ENCODE results near the gene PLD6. TPM values are rescaled to one million over a fixed set of nuclear protein-coding genes. Genes with fewer than 3 reads are reported as not detected.

The PLD6 gene
- total RNA-seq, 1 donor from 2014 or later: 7.6 TPM

DNA sequence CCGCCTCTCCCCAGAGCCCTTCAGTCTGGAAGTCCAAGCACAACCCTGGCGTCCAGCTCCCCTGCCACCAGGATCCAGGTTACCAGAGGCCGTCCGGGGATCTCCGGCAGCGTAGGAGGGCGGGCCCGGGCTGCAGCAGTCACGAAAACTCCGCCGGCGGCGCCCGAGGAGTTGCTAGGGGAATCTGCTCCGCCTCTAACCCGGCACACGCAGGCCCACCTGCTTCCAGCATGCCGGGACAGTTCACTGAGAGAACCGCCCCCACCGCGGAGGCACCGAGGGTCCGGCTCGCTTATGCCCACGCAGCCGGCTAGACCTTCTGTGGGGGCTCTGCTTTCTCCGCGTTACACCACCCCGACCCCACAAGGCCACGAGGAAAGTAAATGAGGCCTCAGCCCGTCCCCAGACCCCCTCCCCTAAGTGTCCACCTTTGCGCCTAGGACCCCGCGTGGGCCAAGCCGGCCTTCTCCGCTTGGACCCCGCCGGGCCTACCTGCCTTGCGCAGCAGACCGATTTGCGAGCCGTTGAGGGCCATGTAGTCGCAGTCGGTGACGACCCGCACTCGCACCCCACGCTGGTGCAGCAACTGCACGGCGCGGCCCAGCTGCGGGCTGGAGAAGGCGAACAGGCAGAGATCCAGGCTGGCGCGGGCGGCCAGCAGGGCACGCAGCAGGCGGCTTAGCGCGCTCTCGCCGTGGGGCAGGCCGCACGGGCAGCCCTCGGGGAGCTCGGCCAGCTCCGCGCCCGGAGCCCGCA lies 587 bp downstream of the PLD6 start:
- ChIA-PET POLR2A (interaction anchor here (1.3 kb wide), 1 partner anchor 13 kb away, joined by 4 read pairs; no protein-coding TSS in a partner anchor), CTCF (no interaction called here)
- no peaks in the 10 kb centered on the region for H3K9me3 Mint-ChIP-seq
- H3K4me3 Mint-ChIP-seq: peak overlapping the region; percentile 87
- ATAC-seq (ENCODE audit: low read depth) (peak; percentile 38), DNase-seq (peak; percentile 42)
- H3K4me1 Mint-ChIP-seq: peaks cover 23% of the 10 kb centered on the region
- H3K27me3 Mint-ChIP-seq: no peaks in the 10 kb centered on the region
- TF ChIP-seq, protein P1, sequence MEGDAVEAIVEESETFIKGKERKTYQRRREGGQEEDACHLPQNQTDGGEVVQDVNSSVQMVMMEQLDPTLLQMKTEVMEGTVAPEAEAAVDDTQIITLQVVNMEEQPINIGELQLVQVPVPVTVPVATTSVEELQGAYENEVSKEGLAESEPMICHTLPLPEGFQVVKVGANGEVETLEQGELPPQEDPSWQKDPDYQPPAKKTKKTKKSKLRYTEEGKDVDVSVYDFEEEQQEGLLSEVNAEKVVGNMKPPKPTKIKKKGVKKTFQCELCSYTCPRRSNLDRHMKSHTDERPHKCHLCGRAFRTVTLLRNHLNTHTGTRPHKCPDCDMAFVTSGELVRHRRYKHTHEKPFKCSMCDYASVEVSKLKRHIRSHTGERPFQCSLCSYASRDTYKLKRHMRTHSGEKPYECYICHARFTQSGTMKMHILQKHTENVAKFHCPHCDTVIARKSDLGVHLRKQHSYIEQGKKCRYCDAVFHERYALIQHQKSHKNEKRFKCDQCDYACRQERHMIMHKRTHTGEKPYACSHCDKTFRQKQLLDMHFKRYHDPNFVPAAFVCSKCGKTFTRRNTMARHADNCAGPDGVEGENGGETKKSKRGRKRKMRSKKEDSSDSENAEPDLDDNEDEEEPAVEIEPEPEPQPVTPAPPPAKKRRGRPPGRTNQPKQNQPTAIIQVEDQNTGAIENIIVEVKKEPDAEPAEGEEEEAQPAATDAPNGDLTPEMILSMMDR (IDR thresholded peaks at IDR 0.05): no peak
- H3K27ac Mint-ChIP-seq: peak overlapping the region; percentile 83
- intact Hi-C loops (cut with micrococcal nuclease): loop anchor here (1.0 kb wide), 3 partner anchors 32 to 203 kb away; partner anchors contain the start of genes COPS3 and FLCN
- peaks cover 11% of the 10 kb centered on the region for H3K36me3 Mint-ChIP-seq (ENCODE audit: low read depth)

DNA sequence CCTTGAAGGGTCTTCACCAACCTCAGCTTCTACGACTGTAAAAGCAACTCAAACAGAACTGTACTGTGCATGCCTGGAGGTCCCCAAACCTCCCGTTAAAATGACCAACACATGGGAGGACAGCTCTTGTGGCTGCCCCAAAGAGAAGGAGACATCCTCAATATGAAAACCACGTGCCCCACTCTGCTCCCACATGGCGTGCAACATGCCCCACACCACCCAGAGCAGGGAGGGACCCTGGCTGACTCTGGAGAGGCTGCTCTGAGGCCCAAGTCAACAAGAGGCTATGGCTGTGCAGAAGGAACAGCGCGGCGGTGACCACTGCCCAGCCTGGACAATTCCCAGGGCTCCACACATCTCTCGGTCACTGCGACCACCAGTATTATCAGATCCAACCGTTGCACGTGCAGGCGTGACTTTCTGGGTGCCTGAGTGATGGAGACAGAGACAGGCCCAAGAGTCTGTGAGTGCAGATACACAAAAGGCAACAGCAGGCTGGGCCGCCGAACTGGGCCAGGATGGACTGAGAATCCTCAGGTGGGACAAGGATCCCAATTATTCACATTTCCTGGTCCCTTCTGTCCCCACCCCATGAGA lies 1.4 kb downstream of the PLD6 start:
- DNase-seq (no peak), ATAC-seq (ENCODE audit: low read depth) (no peak)
- Mint-ChIP-seq H3K36me3 (ENCODE audit: low read depth) (peaks cover 11% of the 10 kb centered on the region), H3K27ac (no peak overlapping the region), H3K9me3 (no peaks in the 10 kb centered on the region), H3K4me1 (peaks cover 23% of the 10 kb centered on the region), H3K4me3 (peak overlapping the region; percentile 87), H3K27me3 (no peaks in the 10 kb centered on the region)
- POLR2A ChIA-PET: interaction anchor here (1.3 kb wide), 1 partner anchor 12 kb away, joined by 4 read pairs; no protein-coding TSS in a partner anchor
- TF ChIP-seq, protein P1 (IDR thresholded peaks at IDR 0.05): no peak
- CTCF ChIA-PET: no interaction called here
- intact Hi-C loops (cut with micrococcal nuclease): no loop called here

DNA sequence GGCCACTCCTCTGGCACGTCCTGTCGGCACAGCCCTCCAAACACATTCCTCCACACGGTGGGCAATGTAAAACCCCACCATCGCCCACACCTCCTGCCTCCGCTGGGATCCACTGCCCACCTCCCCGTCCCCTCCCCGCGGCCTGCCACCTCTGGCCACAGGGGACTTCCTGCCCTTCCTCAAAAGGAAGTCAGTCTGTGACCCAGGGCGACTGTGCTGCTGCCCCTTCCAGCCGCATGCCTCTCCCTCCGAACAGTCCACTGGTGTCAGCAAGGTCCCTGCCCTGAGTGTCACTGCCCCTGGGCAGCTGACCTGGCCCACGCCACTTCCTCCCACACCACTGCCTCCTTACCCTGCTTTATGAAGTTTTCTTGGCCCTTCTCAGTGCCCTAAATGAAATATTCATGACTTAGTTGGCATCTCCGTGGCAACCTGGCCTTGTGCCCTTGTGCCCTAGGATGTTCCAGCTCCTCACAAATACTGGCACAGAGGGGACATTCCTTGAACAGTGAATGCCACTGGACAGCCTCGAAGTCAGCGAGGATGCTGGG lies 2.0 kb downstream of the PLD6 start:
- POLR2A ChIA-PET: interaction anchor here (1.3 kb wide), 1 partner anchor 12 kb away, joined by 4 read pairs; no protein-coding TSS in a partner anchor
- H3K27ac Mint-ChIP-seq: no peak overlapping the region
- no peaks in the 10 kb centered on the region for H3K9me3 Mint-ChIP-seq
- peaks cover 23% of the 10 kb centered on the region for H3K4me1 Mint-ChIP-seq
- TF ChIP-seq, protein P1 (IDR thresholded peaks at IDR 0.05): no peak
- DNase-seq (no peak), ATAC-seq (ENCODE audit: low read depth) (no peak)
- H3K4me3 Mint-ChIP-seq: no peak overlapping the region
- CTCF ChIA-PET: no interaction called here
- intact Hi-C loops (cut with micrococcal nuclease): no loop called here
- H3K27me3 Mint-ChIP-seq: no peaks in the 10 kb centered on the region
- H3K36me3 Mint-ChIP-seq (ENCODE audit: low read depth): peaks cover 11% of the 10 kb centered on the region

DNA sequence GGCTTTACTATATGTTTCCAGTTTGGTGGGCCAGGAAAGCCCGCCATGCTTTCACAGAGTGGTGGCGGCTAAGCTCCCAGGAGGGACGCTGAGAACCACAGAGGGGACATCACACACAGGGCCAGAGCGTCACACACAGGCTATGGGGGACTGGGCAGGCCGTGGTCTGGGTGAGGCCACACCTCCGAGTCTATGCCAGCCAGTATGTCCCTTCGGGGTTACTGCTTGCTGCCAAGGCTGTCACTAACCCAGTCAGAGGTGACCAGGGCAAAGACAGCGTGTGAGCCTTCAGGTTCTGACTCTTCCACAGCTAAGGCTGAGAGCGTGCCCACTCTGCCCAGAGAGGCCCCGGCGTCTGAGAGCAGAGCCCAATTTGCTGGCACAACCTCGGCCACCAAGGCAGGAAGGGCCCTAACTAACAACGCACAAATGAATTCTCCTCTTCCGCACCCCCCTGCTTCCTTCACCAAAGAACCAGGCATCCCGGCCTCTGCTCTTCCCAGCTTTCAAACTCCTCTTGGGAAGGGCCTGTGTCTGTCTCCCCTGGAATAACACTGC lies 2.9 kb downstream of the PLD6 start:
- Mint-ChIP-seq H3K27me3 (no peaks in the 10 kb centered on the region), H3K4me1 (peaks cover 23% of the 10 kb centered on the region), H3K9me3 (no peaks in the 10 kb centered on the region), H3K36me3 (ENCODE audit: low read depth) (peaks cover 11% of the 10 kb centered on the region), H3K4me3 (no peak overlapping the region), H3K27ac (no peak overlapping the region)
- DNase-seq (no peak), ATAC-seq (ENCODE audit: low read depth) (no peak)
- intact Hi-C loops (cut with micrococcal nuclease): no loop called here
- ChIA-PET CTCF (no interaction called here), POLR2A (no interaction called here)
- TF ChIP-seq, protein P1 (IDR thresholded peaks at IDR 0.05): no peak

DNA sequence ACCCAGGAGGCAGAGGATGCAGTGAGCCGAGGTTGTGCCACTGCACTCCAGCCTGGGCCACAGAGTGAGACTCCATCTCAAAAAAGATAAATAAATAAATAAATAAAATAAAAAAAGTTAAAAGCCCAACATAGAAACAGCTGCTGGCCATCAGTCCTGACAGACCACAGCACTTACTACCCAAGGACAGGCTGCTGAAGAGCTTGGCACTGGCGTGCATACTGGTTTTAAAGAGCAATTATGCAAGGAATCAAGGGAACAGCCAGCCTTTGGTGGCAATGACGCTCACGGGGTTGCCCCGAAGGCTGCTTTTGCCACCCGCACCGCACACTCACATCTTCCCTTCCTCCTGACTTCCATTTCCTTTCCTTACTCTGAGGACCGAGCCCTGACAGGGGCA lies 4.2 kb downstream of the PLD6 start:
- H3K27me3 Mint-ChIP-seq: no peaks in the 10 kb centered on the region
- H3K36me3 Mint-ChIP-seq (ENCODE audit: low read depth): peaks cover 11% of the 10 kb centered on the region
- CTCF ChIA-PET: no interaction called here
- intact Hi-C loops (cut with micrococcal nuclease): no loop called here
- H3K4me3 Mint-ChIP-seq: no peak overlapping the region
- H3K4me1 Mint-ChIP-seq: peaks cover 23% of the 10 kb centered on the region
- H3K9me3 Mint-ChIP-seq: no peaks in the 10 kb centered on the region
- ATAC-seq (ENCODE audit: low read depth): no peak
- POLR2A ChIA-PET: no interaction called here
- TF ChIP-seq, protein P1 (IDR thresholded peaks at IDR 0.05): no peak
- DNase-seq: no peak
- no peak overlapping the region for H3K27ac Mint-ChIP-seq
